ENCODE data around the gene ZNF606. TPM values are rescaled to one million over a fixed set of nuclear protein-coding genes. Genes with fewer than 3 reads are reported as not detected.

ZNF606 gene
- total and polyA plus RNA-seq, 2 experiments from 2014 or later, result 13.6 to 55.6 TPM

GRCh38 chr19:58042495-58043340, 40.1 kb upstream of the ZNF606 start (continued):
- no peak for TF ChIP-seq ZNF462 (CRISPR knock-in tag; IDR thresholded peaks at IDR 0.05)
- TF ChIP-seq ETS1 (IDR thresholded peaks at IDR 0.05), result no peak

GRCh38 chr19:58040751-58041525, 38.3 kb upstream of the ZNF606 start:
- Mint-ChIP-seq H3K27ac (no peak overlapping the region), H3K27me3 (ENCODE audit: insufficient read depth, low read depth, poor library complexity) (peaks cover 11% of the 10 kb centered on the region)
- H3F3A ChIP-seq (replicated peaks; ENCODE audit: low read depth), result peaks cover 8% of the 10 kb centered on the region
- TF ChIP-seq NANOG (IDR thresholded peaks at IDR 0.05; ENCODE audit: borderline replicate concordance) (no peak), STAT1 (IDR thresholded peaks at IDR 0.05; ENCODE audit: unreplicated experiment) (no peak), EZH2phosphoT487 (IDR thresholded peaks at IDR 0.05; ENCODE audit: unreplicated experiment) (no peak), JUNB (IDR thresholded peaks at IDR 0.05; ENCODE audit: unreplicated experiment) (no peak), ZNF331 (CRISPR knock-in tag; IDR thresholded peaks at IDR 0.05; ENCODE audit: low read depth) (no peak), EZH2 (IDR thresholded peaks at IDR 0.05; ENCODE audit: low read depth, unreplicated experiment) (no peak)

More at GRCh38 chr19:58040751-58041525, 38.3 kb upstream of the ZNF606 start:
- H3K4me3 ChIP-seq, result no peak overlapping the region
- no peaks in the 10 kb centered on the region for H3K36me3 ChIP-seq (ENCODE audit: insufficient read depth)
- no peaks in the 10 kb centered on the region for H3K79me2 ChIP-seq (replicated peaks; ENCODE audit: insufficient read depth)
- no peak for DNase-seq (ENCODE audit: low spot score)
- H4K20me1 ChIP-seq (replicated peaks; ENCODE audit: insufficient read depth), result no peaks in the 10 kb centered on the region
- H3K9me2 ChIP-seq (ENCODE audit: insufficient read depth), result no peaks in the 10 kb centered on the region
- no peak for ATAC-seq
- Mint-ChIP-seq H3K9me3 (peaks cover 86% of the 10 kb centered on the region), H3K4me3 (no peak overlapping the region), H3K36me3 (ENCODE audit: low read depth) (peaks cover 38% of the 10 kb centered on the region), H3K4me1 (peaks cover 3% of the 10 kb centered on the region; the same call in 2 of the 3 replicates)
- no peak overlapping the region for H3K27ac ChIP-seq (ENCODE audit: low read depth)
- no peak overlapping the region for H3K4me2 ChIP-seq
- peaks cover 24% of the 10 kb centered on the region for H3K27me3 ChIP-seq (ENCODE audit: insufficient read depth)
- peaks cover 25% of the 10 kb centered on the region for H3K4me1 ChIP-seq (ENCODE audit: insufficient read depth)
- H2AFZ ChIP-seq, result no peak overlapping the region

All from GM23338 (cell line).